Osteocyte (in vitro differentiated cells): ENCODE results near the gene DGCR8. TPM values are rescaled to one million over a fixed set of nuclear protein-coding genes. Genes with fewer than 3 reads are reported as not detected.

Source experiments
- DNase-seq: peaks from one replicate; pipeline ENCODE4 v3.0.0; 2021; ENCODE audit warnings: mixed read lengths; ENCODE audit not compliant: unreplicated experiment; ENCODE audit errors: extremely low spot score
- H3K27ac Mint-ChIP-seq: one replicate; pipeline ENCODE4 v1.8.0; 2021; ENCODE audit warnings: mild to moderate bottlenecking, mixed read lengths; ENCODE audit not compliant: unreplicated experiment
- H3K27me3 Mint-ChIP-seq: one replicate; pipeline ENCODE4 v1.8.0; 2021; ENCODE audit warnings: mixed read lengths; ENCODE audit not compliant: unreplicated experiment
- H3K36me3 Mint-ChIP-seq: one replicate; pipeline ENCODE4 v1.8.0; 2021; ENCODE audit warnings: mixed read lengths; ENCODE audit not compliant: unreplicated experiment
- H3K4me1 Mint-ChIP-seq: one replicate; pipeline ENCODE4 v1.8.0; 2021; ENCODE audit warnings: mixed read lengths; ENCODE audit not compliant: unreplicated experiment
- H3K4me3 Mint-ChIP-seq: one replicate; pipeline ENCODE4 v1.8.0; 2021; ENCODE audit warnings: mild to moderate bottlenecking, moderate library complexity, mixed read lengths; ENCODE audit not compliant: unreplicated experiment
- H3K9me3 Mint-ChIP-seq: one replicate; pipeline ENCODE4 v1.8.0; 2021; ENCODE audit warnings: mixed read lengths; ENCODE audit not compliant: unreplicated experiment
- total RNA-seq: library from RNA; stranded (reverse); gene quantifications from 2 replicates; pipeline ENCODE4 v1.2.1, GENCODE V29; 2021
- TF ChIP-seq, protein P1 (sequence below): fragments of 200-600 bp; sonication (generic); IDR thresholded peaks from 2 replicates; pipeline ENCODE4 v1.5.0; 2021; ENCODE audit warnings: antibody characterized with exemption, mild to moderate bottlenecking, moderate library complexity

Gene DGCR8
- total RNA-seq, 1 donor from 2014 or later = 45.1 TPM

DNA sequence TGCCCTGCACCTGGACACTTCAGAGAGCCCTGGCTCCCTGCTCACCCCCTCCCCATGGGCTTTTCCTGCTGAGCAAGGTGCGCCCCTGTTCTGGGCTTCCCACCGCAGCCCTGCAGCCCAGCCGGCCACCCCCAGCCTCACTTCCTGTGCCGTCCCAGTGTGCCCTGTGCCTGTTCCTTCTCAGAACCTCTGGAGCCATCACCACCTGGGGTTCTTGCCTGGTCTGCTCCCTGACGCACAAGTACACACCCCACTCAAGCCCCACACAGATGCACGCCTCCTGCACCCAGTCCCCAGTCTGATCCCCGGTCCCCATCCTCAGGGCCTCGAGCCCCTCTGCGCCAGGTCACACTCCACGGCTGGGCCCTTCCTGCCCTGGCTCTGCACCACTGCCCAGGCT, 23.9 kb upstream of the DGCR8 start:
- Mint-ChIP-seq H3K27ac (no peak overlapping the region), H3K36me3 (peaks cover 15% of the 10 kb centered on the region), H3K4me3 (no peak overlapping the region), H3K4me1 (no peaks in the 10 kb centered on the region), H3K9me3 (no peaks in the 10 kb centered on the region), H3K27me3 (no peaks in the 10 kb centered on the region)
- TF ChIP-seq, protein P1, sequence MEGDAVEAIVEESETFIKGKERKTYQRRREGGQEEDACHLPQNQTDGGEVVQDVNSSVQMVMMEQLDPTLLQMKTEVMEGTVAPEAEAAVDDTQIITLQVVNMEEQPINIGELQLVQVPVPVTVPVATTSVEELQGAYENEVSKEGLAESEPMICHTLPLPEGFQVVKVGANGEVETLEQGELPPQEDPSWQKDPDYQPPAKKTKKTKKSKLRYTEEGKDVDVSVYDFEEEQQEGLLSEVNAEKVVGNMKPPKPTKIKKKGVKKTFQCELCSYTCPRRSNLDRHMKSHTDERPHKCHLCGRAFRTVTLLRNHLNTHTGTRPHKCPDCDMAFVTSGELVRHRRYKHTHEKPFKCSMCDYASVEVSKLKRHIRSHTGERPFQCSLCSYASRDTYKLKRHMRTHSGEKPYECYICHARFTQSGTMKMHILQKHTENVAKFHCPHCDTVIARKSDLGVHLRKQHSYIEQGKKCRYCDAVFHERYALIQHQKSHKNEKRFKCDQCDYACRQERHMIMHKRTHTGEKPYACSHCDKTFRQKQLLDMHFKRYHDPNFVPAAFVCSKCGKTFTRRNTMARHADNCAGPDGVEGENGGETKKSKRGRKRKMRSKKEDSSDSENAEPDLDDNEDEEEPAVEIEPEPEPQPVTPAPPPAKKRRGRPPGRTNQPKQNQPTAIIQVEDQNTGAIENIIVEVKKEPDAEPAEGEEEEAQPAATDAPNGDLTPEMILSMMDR = no peak
- DNase-seq = no peak

DNA sequence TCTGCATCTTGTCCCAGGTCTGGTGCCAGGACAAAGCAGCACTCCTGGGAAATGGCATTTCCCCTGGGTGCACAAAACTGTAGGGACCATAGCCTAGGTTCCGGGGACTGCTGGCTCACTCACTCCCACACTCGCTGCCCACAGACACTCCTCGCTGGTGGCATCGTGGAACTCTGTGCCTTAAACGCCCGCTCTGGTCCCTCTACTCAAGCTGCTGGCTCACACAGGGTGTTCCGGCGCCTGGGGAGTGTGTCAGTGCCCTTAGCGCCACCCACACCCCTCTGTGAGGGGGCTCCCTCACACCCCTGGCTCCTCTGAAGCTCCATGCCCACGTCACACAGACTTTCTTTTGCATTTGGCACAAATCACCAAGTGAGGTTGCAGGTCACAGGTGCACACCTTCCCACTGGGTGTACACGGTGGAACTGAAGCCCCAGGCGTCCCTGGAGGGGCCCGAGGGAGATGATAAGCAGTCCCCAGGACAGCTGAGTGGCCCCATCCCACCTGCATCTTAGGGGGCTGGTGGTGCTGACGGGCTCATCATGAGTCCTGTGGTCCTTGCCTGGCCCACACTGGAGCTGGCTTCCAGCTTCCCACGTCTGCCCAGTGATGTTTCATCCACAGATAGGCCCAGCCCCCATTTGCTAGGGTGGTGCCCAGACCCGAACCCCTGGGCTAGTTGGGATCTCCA, 23.2 kb upstream of the DGCR8 start:
- DNase-seq = no peak
- TF ChIP-seq, protein P1 = no peak
- H3K27me3 Mint-ChIP-seq = no peaks in the 10 kb centered on the region
- H3K36me3 Mint-ChIP-seq = peaks cover 17% of the 10 kb centered on the region
- no peaks in the 10 kb centered on the region for H3K4me1 Mint-ChIP-seq
- H3K9me3 Mint-ChIP-seq = no peaks in the 10 kb centered on the region
- no peak overlapping the region for H3K4me3 Mint-ChIP-seq
- no peak overlapping the region for H3K27ac Mint-ChIP-seq

DNA sequence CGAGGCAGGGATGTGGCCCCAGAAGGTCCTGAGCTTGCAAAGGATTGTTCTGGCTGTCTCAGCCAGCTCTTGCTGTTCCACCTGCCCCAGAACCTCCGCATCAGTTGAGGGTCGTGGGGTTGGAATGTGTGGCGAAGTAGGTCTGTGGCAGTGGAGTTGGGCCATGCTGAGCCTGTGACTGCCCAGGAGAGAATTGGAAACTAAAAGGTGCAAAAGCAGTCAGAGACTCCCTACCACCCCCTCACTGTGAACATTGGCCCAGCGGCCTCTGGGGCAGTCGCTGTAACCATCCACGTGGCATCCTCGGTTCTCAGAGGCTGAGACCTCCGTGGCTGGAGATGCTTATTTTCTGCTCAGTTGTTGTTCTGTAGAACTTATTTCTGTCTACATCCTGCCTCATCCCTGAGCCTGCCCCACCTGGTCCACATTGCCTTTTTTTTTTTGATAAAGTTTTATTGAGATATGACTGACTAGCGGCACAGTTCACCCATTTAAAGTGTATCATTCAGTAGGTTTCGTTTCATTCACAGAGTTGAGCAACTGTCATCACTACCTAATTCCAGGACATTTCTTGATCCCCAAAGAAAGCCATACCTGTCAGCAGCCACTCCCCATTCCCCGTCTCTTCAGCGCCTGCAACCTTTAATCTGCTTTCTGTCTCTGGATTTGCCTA, 22.3 kb upstream of the DGCR8 start:
- Mint-ChIP-seq H3K27ac (no peak overlapping the region), H3K4me3 (no peak overlapping the region), H3K9me3 (no peaks in the 10 kb centered on the region), H3K4me1 (no peaks in the 10 kb centered on the region), H3K36me3 (peaks cover 20% of the 10 kb centered on the region), H3K27me3 (no peaks in the 10 kb centered on the region)
- TF ChIP-seq, protein P1 = no peak
- DNase-seq = no peak

DNA sequence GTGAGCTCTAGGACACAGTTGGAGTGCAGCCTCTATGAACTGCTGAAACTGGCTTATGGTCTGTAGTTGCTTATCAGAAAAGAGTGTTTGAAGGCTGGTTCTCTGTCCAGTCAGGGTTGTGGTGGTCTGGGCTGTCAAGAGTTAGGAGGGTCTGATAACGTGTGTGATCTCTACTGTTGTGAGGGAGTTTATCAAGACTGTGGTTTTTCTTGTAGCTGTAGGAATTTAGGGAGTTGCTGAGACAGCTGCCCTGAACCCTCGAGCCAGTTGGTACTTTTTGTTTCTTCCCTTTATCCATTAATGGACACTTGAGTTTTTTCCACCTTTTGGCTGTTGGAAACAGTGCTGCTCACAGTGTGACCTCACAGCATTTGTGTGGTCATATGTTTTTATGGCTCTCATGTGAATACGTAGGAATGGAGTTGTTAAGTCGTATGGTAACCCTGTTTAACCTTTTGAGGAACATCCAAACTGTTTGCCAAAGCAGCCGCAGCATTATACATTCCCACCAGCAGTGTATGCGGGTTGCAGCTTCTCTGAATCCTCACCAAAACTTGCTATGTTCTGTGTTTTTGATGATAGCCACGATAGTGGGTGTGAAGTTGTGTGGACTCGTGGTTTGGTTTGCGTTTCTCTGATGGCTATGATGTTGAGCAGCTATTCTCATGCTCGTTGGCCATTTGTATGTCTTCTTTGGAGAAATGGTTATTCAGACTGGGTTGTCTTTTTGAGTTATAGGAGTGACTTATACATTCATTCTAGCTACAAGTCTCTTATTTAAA, 20.9 kb upstream of the DGCR8 start:
- Mint-ChIP-seq H3K27me3 (no peaks in the 10 kb centered on the region), H3K27ac (no peak overlapping the region), H3K9me3 (no peaks in the 10 kb centered on the region), H3K4me1 (no peaks in the 10 kb centered on the region), H3K4me3 (no peak overlapping the region), H3K36me3 (peaks cover 20% of the 10 kb centered on the region)
- TF ChIP-seq, protein P1 = no peak
- DNase-seq = no peak
